ENCODE data around the gene CHPT1. TPM values are rescaled to one million over a fixed set of nuclear protein-coding genes. Genes with fewer than 3 reads are reported as not detected.

Gene CHPT1
- total and polyA plus RNA-seq, 3 experiments from 2014 or later = 29.1 to 43.2 (median 29.2) TPM

DNA sequence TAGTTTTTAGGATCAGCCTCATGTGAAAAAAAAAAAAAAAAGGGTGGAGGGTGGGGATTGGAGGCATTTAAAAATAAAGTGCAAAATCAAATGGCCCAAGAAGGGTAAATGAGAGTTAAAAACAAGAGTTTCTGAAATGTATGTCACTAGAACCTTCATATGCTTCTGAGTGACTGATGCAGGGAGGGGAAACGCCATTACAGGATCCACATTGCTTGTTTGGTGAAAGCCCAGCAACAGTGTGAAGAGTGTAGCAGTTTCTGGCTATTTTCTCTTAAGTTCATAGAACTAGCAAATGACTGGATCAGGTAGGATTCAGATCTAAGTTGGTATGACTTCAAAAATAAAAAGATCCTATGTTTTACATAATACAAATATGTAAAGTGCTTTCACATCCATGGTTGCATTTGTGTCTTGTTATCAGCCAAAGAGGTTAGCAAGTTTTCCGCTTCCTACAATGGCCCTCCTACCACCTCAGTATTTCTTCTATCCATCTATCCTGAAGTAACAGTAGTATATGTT, 2.9 kb downstream of the CHPT1 start:
- Mint-ChIP-seq H3K4me3 (peak overlapping the region in 3 of 7 donors; percentile 11 to 97 (median 54)), H3K27ac (peak overlapping the region in 4 of 8 donors; percentile 10 to 83 (median 44)), H3K4me1 (peaks cover 37 to 65% (median 42%) of the 10 kb centered on the region in 3 donors), H3K27me3 (no peaks in the 10 kb centered on the region), H3K9me3 (no peaks in the 10 kb centered on the region), H3K36me3 (peaks cover 0 to 8% (median 0%) of the 10 kb centered on the region in 3 donors)
- Histone ChIP-seq H3K4me3 (ENCODE audit: low read length) (no peak overlapping the region), H3K4me1 (ENCODE audit: insufficient read depth, low read length) (peaks cover 11% of the 10 kb centered on the region), H3K27ac (ENCODE audit: low read depth, low read length) (peak overlapping the region; percentile 72), H3K36me3 (ENCODE audit: insufficient read depth, low read length) (no peaks in the 10 kb centered on the region), H3K9me3 (ENCODE audit: low read length) (no peaks in the 10 kb centered on the region), H3K27me3 (ENCODE audit: insufficient read depth, low read length, poor library complexity, severe bottlenecking) (no peaks in the 10 kb centered on the region)
- ChIA-PET POLR2A (no interaction called here), CTCF (interaction anchor here (1.0 kb wide), 1 partner anchor 7 kb away, joined by 3 read pairs; no protein-coding TSS in a partner anchor)
- no peak for DNase-seq

GRCh38 chr12:101703487-101703886, 6.0 kb downstream of the CHPT1 start:
- Mint-ChIP-seq H3K36me3 (no peaks in the 10 kb centered on the region), H3K9me3 (no peaks in the 10 kb centered on the region), H3K4me1 (peaks cover 26 to 64% (median 38%) of the 10 kb centered on the region in 3 donors), H3K4me3 (no peak overlapping the region), H3K27me3 (no peaks in the 10 kb centered on the region), H3K27ac (no peak overlapping the region)
- Histone ChIP-seq H3K27ac (ENCODE audit: low read depth, low read length) (no peak overlapping the region), H3K9me3 (ENCODE audit: low read length) (no peaks in the 10 kb centered on the region), H3K27me3 (ENCODE audit: insufficient read depth, low read length, poor library complexity, severe bottlenecking) (no peaks in the 10 kb centered on the region), H3K36me3 (ENCODE audit: insufficient read depth, low read length) (no peaks in the 10 kb centered on the region), H3K4me1 (ENCODE audit: insufficient read depth, low read length) (no peaks in the 10 kb centered on the region), H3K4me3 (ENCODE audit: low read length) (no peak overlapping the region)
- POLR2A ChIA-PET = no interaction called here
- DNase-seq = no peak
- CTCF ChIA-PET = interaction anchor here (1.4 kb wide), 1 partner anchor 56 kb away, joined by 3 read pairs; no protein-coding TSS in a partner anchor

DNA sequence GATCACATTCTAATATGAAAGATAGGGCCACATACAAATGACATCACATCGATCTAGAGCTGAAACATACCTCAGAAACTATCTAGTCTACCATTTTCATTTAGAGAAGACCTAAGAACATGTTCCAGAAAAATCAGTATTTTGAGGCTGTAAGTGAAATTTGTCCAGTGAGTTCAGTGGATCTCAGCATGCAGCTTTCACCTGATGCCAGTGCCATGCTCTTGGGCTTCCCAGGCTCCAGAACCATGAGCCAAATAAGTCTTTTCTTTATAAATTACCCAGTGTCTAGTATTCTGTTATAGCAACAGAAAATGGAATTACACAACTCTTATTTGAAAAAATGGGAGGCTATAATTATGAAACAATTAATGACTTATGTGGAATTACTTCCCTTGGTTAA, 9.0 kb downstream of the CHPT1 start:
- H3K27me3 ChIP-seq (ENCODE audit: insufficient read depth, low read length, poor library complexity, severe bottlenecking) = no peaks in the 10 kb centered on the region
- DNase-seq = no peak
- H3K4me1 Mint-ChIP-seq = peaks cover 11 to 57% (median 23%) of the 10 kb centered on the region in 3 donors
- POLR2A ChIA-PET = no interaction called here
- H3K27ac ChIP-seq (ENCODE audit: low read depth, low read length) = no peak overlapping the region
- no peaks in the 10 kb centered on the region for H3K27me3 Mint-ChIP-seq
- no peaks in the 10 kb centered on the region for H3K9me3 ChIP-seq (ENCODE audit: low read length)
- H3K4me1 ChIP-seq (ENCODE audit: insufficient read depth, low read length) = peaks cover 4% of the 10 kb centered on the region
- H3K4me3 Mint-ChIP-seq = no peak overlapping the region
- CTCF ChIA-PET = no interaction called here
- no peak overlapping the region for H3K27ac Mint-ChIP-seq
- H3K9me3 Mint-ChIP-seq = no peaks in the 10 kb centered on the region
- H3K4me3 ChIP-seq (ENCODE audit: low read length) = no peak overlapping the region
- no peaks in the 10 kb centered on the region for H3K36me3 ChIP-seq (ENCODE audit: insufficient read depth, low read length)
- H3K36me3 Mint-ChIP-seq = no peaks in the 10 kb centered on the region

DNA sequence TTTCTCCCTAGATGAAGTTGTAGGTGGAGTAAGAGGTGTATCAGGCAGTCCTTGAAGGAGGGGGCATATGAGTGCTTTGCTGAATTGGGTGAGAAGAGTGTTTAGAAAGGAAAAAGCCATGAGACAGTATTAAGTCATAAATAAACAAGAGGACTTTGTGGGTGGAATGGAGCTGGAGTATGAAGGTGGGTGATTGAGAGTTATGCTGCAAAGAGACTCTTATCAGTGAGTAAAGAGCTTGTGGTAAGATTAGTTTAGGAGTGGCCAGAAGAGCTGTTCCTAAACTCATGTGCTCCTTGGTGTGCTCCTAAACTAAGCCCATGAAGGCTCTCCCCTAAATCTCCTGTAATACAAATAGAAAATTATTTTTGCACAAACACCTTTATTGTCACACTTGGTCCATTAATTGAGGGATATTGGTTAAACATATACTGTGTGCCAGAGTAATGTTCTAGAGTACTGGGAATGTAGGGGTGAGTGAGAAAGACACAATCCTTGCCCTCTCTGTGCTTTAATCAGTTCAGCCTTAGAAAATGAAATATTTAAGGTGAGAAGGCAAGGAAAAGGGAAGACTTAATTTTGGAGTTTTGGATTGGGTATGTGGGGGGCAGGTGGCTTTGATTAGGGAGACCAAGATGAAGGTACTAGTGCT, 9.8 kb downstream of the CHPT1 start:
- no peaks in the 10 kb centered on the region for H3K9me3 ChIP-seq (ENCODE audit: low read length)
- H3K27me3 ChIP-seq (ENCODE audit: insufficient read depth, low read length, poor library complexity, severe bottlenecking) = no peaks in the 10 kb centered on the region
- ChIA-PET CTCF (interaction anchor here (0.9 kb wide), 1 partner anchor 7 kb away, joined by 3 read pairs; no protein-coding TSS in a partner anchor), POLR2A (no interaction called here)
- Mint-ChIP-seq H3K27me3 (no peaks in the 10 kb centered on the region), H3K4me1 (peaks cover 8 to 49% (median 20%) of the 10 kb centered on the region in 3 donors), H3K27ac (peak overlapping the region in 2 of 8 donors; percentile 1 to 13), H3K36me3 (no peaks in the 10 kb centered on the region), H3K4me3 (no peak overlapping the region), H3K9me3 (no peaks in the 10 kb centered on the region)
- peaks cover 4% of the 10 kb centered on the region for H3K4me1 ChIP-seq (ENCODE audit: insufficient read depth, low read length)
- H3K36me3 ChIP-seq (ENCODE audit: insufficient read depth, low read length) = no peaks in the 10 kb centered on the region
- no peak for DNase-seq
- no peak overlapping the region for H3K4me3 ChIP-seq (ENCODE audit: low read length)
- H3K27ac ChIP-seq (ENCODE audit: low read depth, low read length) = no peak overlapping the region

GRCh38 chr12:101710288-101710687, 12.8 kb downstream of the CHPT1 start:
- peaks cover 0 to 1% (median 0%) of the 10 kb centered on the region in 3 donors for H3K36me3 Mint-ChIP-seq
- ChIA-PET CTCF (no interaction called here), POLR2A (no interaction called here)
- H3K4me3 ChIP-seq (ENCODE audit: low read length) = no peak overlapping the region
- H3K27me3 Mint-ChIP-seq = no peaks in the 10 kb centered on the region
- no peaks in the 10 kb centered on the region for H3K27me3 ChIP-seq (ENCODE audit: insufficient read depth, low read length, poor library complexity, severe bottlenecking)
- no peak overlapping the region for H3K27ac ChIP-seq (ENCODE audit: low read depth, low read length)
- DNase-seq = no peak
- H3K27ac Mint-ChIP-seq = no peak overlapping the region
- H3K9me3 Mint-ChIP-seq = no peaks in the 10 kb centered on the region
- H3K4me1 ChIP-seq (ENCODE audit: insufficient read depth, low read length) = peaks cover 4% of the 10 kb centered on the region
- no peaks in the 10 kb centered on the region for H3K9me3 ChIP-seq (ENCODE audit: low read length)
- no peaks in the 10 kb centered on the region for H3K36me3 ChIP-seq (ENCODE audit: insufficient read depth, low read length)
- peaks cover 8 to 39% (median 15%) of the 10 kb centered on the region in 3 donors for H3K4me1 Mint-ChIP-seq
- H3K4me3 Mint-ChIP-seq = no peak overlapping the region

GRCh38 chr12:101713059-101713682, 15.7 kb downstream of the CHPT1 start:
- no peaks in the 10 kb centered on the region for H3K27me3 ChIP-seq (ENCODE audit: insufficient read depth, low read length, poor library complexity, severe bottlenecking)
- no peak overlapping the region for H3K27ac ChIP-seq (ENCODE audit: low read depth, low read length)
- ChIA-PET CTCF (no interaction called here), POLR2A (no interaction called here)
- H3K4me3 Mint-ChIP-seq = no peak overlapping the region
- peaks cover 0 to 8% (median 0%) of the 10 kb centered on the region in 3 donors for H3K36me3 Mint-ChIP-seq
- no peak for DNase-seq
- H3K4me1 Mint-ChIP-seq = peaks cover 7 to 23% (median 8%) of the 10 kb centered on the region in 3 donors
- no peak overlapping the region for H3K27ac Mint-ChIP-seq
- no peak overlapping the region for H3K4me3 ChIP-seq (ENCODE audit: low read length)
- no peaks in the 10 kb centered on the region for H3K9me3 Mint-ChIP-seq
- H3K4me1 ChIP-seq (ENCODE audit: insufficient read depth, low read length) = peaks cover 4% of the 10 kb centered on the region
- H3K9me3 ChIP-seq (ENCODE audit: low read length) = no peaks in the 10 kb centered on the region
- H3K36me3 ChIP-seq (ENCODE audit: insufficient read depth, low read length) = no peaks in the 10 kb centered on the region
- no peaks in the 10 kb centered on the region for H3K27me3 Mint-ChIP-seq

DNA sequence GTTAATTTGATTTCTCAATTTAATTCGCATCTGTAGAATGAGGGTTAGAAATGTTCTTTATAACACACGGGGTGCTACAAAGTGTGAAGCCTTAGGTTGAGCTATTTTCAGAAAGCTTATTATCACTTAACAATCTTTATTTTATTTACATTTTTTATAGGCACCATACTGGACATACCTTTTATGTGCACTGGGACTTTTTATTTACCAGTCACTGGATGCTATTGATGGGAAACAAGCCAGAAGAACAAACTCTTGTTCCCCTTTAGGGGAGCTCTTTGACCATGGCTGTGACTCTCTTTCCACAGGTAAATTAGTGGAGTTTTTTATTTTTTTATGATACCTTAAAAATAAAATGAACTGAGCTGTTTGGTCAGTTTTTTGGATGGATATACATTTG, 16.5 kb downstream of the CHPT1 start:
- no peaks in the 10 kb centered on the region for H3K9me3 Mint-ChIP-seq
- no peak overlapping the region for H3K27ac Mint-ChIP-seq
- Histone ChIP-seq H3K27ac (ENCODE audit: low read depth, low read length) (no peak overlapping the region), H3K9me3 (ENCODE audit: low read length) (no peaks in the 10 kb centered on the region), H3K4me1 (ENCODE audit: insufficient read depth, low read length) (peaks cover 4% of the 10 kb centered on the region), H3K4me3 (ENCODE audit: low read length) (no peak overlapping the region), H3K27me3 (ENCODE audit: insufficient read depth, low read length, poor library complexity, severe bottlenecking) (no peaks in the 10 kb centered on the region), H3K36me3 (ENCODE audit: insufficient read depth, low read length) (no peaks in the 10 kb centered on the region)
- H3K36me3 Mint-ChIP-seq = peaks cover 0 to 10% (median 0%) of the 10 kb centered on the region in 3 donors
- DNase-seq = no peak
- no peak overlapping the region for H3K4me3 Mint-ChIP-seq
- POLR2A ChIA-PET = no interaction called here
- H3K4me1 Mint-ChIP-seq = peaks cover 7 to 21% (median 8%) of the 10 kb centered on the region in 3 donors
- CTCF ChIA-PET = no interaction called here
- no peaks in the 10 kb centered on the region for H3K27me3 Mint-ChIP-seq

- ChIA-PET CTCF (no interaction called here), POLR2A (no interaction called here)
- no peak overlapping the region for H3K27ac ChIP-seq (ENCODE audit: low read depth, low read length)
- Mint-ChIP-seq H3K9me3 (no peaks in the 10 kb centered on the region), H3K4me3 (no peak overlapping the region), H3K4me1 (peaks cover 0 to 13% (median under 1%) of the 10 kb centered on the region in 3 donors), H3K27ac (no peak overlapping the region), H3K36me3 (peaks cover 0 to 10% (median 0%) of the 10 kb centered on the region in 3 donors), H3K27me3 (no peaks in the 10 kb centered on the region)
- no peak overlapping the region for H3K4me3 ChIP-seq (ENCODE audit: low read length)
- H3K27me3 ChIP-seq (ENCODE audit: insufficient read depth, low read length, poor library complexity, severe bottlenecking) = no peaks in the 10 kb centered on the region
- no peaks in the 10 kb centered on the region for H3K36me3 ChIP-seq (ENCODE audit: insufficient read depth, low read length)
- H3K9me3 ChIP-seq (ENCODE audit: low read length) = no peaks in the 10 kb centered on the region
- DNase-seq = no peak
- H3K4me1 ChIP-seq (ENCODE audit: insufficient read depth, low read length) = no peaks in the 10 kb centered on the region
These were observed 17.5 kb downstream of the CHPT1 start for GRCh38 chr12:101714877-101715444.
